H9 (cell line): ENCODE results near the gene SUPT3H. TPM values are rescaled to one million over a fixed set of nuclear protein-coding genes. Genes with fewer than 3 reads are reported as not detected.

ENCODE experiments used
- DNase-seq: peaks from one replicate; pipeline ENCODE4 v3.0.0-alpha.2; 2017
- H2AFZ ChIP-seq: one replicate; pipeline ENCODE4 v1.6.1; 2013; ENCODE audit warnings: mild to moderate bottlenecking, low read length, control low read depth, moderate library complexity
- H2AK5ac ChIP-seq: 2 replicates; pipeline ENCODE4 v1.6.1; 2013; ENCODE audit warnings: low read length, control low read depth, mixed read lengths; ENCODE audit not compliant: insufficient read length
- H2BK120ac ChIP-seq: one replicate; pipeline ENCODE4 v1.6.1; 2013; ENCODE audit warnings: low read depth, mild to moderate bottlenecking, low read length, control low read depth, inconsistent platforms; ENCODE audit not compliant: poor library complexity, severe bottlenecking
- H2BK12ac ChIP-seq: 2 replicates; pipeline ENCODE4 v1.6.1; 2013; ENCODE audit warnings: low read length, control low read depth, mixed read lengths, low read depth; ENCODE audit not compliant: insufficient read length
- H2BK15ac ChIP-seq: 2 replicates; pipeline ENCODE4 v1.6.1; 2013; ENCODE audit warnings: low read depth, low read length, control low read depth
- H2BK20ac ChIP-seq: one replicate; pipeline ENCODE4 v1.6.1; 2013; ENCODE audit warnings: low read depth, mild to moderate bottlenecking, low read length, control low read depth, inconsistent platforms; ENCODE audit not compliant: poor library complexity, severe bottlenecking
- H2BK5ac ChIP-seq: 2 replicates; pipeline ENCODE4 v1.6.1; 2013; ENCODE audit warnings: low read length, control low read depth, mixed read lengths; ENCODE audit not compliant: insufficient read length
- H3K14ac ChIP-seq: 2 replicates; pipeline ENCODE4 v1.6.1; 2013; ENCODE audit warnings: low read length, control low read depth; ENCODE audit not compliant: insufficient read depth
- H3K18ac ChIP-seq: 2 replicates; pipeline ENCODE4 v1.6.1; 2013; ENCODE audit warnings: low read depth, mild to moderate bottlenecking, mixed read lengths, low read length, control low read depth; ENCODE audit not compliant: insufficient read length
- H3K23ac ChIP-seq: 2 replicates; pipeline ENCODE4 v1.6.1; 2013; ENCODE audit warnings: low read length, control low read depth, mixed read lengths, low read depth; ENCODE audit not compliant: insufficient read length
- H3K23me2 ChIP-seq: 2 replicates; pipeline ENCODE4 v1.6.1; 2013; ENCODE audit warnings: low read depth, mild to moderate bottlenecking, mixed read lengths, low read length, control low read depth; ENCODE audit not compliant: insufficient read length, poor library complexity, severe bottlenecking
- H3K27ac ChIP-seq: 2 replicates; pipeline ENCODE4 v1.5.1; 2013; ENCODE audit warnings: low read length, control low read depth, mixed read lengths, low read depth; ENCODE audit not compliant: insufficient read length
- H3K27me3 ChIP-seq: 2 replicates; pipeline ENCODE4 v1.6.1; 2013; ENCODE audit warnings: low read length, control low read depth, inconsistent platforms; ENCODE audit not compliant: insufficient read depth
- H3K4ac ChIP-seq: 2 replicates; pipeline ENCODE4 v1.6.1; 2013; ENCODE audit warnings: low read depth, mild to moderate bottlenecking, control low read depth, inconsistent platforms, low read length, moderate library complexity
- H3K4me1 ChIP-seq: 2 replicates; pipeline ENCODE4 v1.6.1; 2013; ENCODE audit warnings: low read length, control low read depth, inconsistent platforms; ENCODE audit not compliant: insufficient read depth
- H3K4me2 ChIP-seq: 2 replicates; pipeline ENCODE4 v1.6.1; 2013; ENCODE audit warnings: low read length, control low read depth, mixed read lengths; ENCODE audit not compliant: insufficient read length, insufficient read depth
- H3K56ac ChIP-seq: 2 replicates; pipeline ENCODE4 v1.6.1; 2013; ENCODE audit warnings: low read depth, mild to moderate bottlenecking, mixed read lengths, low read length, control low read depth; ENCODE audit not compliant: insufficient read length
- H3K79me1 ChIP-seq: 2 replicates; pipeline ENCODE4 v1.6.1; 2013; ENCODE audit warnings: low read depth, mild to moderate bottlenecking, moderate library complexity, low read length, control low read depth, inconsistent platforms; ENCODE audit not compliant: insufficient read depth, poor library complexity, severe bottlenecking
- H3K79me2 ChIP-seq: 2 replicates; pipeline ENCODE4 v1.6.1; 2013; ENCODE audit warnings: low read length, control low read depth, inconsistent platforms; ENCODE audit not compliant: insufficient read depth
- H3K9ac ChIP-seq: 2 replicates; pipeline ENCODE4 v1.6.1; 2013; ENCODE audit warnings: low read length, control low read depth, mixed read lengths; ENCODE audit not compliant: insufficient read length; ENCODE audit errors: extremely low read depth
- H3K9me3 ChIP-seq: one replicate; pipeline ENCODE4 v1.6.1; 2013; ENCODE audit warnings: low read depth, low read length, inconsistent platforms; ENCODE audit not compliant: control insufficient read depth
- H3T11ph ChIP-seq: one replicate; pipeline ENCODE4 v1.6.1; 2013; ENCODE audit warnings: mild to moderate bottlenecking, low read length, control low read depth, inconsistent platforms
- H4K20me1 ChIP-seq: one replicate; pipeline ENCODE4 v1.6.1; 2013; ENCODE audit not compliant: control insufficient read depth, insufficient read length, insufficient read depth
- H4K5ac ChIP-seq: 2 replicates; pipeline ENCODE4 v1.6.1; 2013; ENCODE audit warnings: low read depth, mild to moderate bottlenecking, mixed read lengths, low read length, control low read depth; ENCODE audit not compliant: insufficient read length
- H4K8ac ChIP-seq: replicated peaks from 2 replicates; pipeline ENCODE4 v1.6.1; 2013; ENCODE audit warnings: low read length, control low read depth, mixed read lengths, low read depth; ENCODE audit not compliant: insufficient read length
- H4K91ac ChIP-seq: 2 replicates; pipeline ENCODE4 v1.6.1; 2013; ENCODE audit warnings: low read depth, mild to moderate bottlenecking, moderate library complexity, mixed read lengths, low read length, control low read depth; ENCODE audit not compliant: insufficient read length
- H3K27ac Mint-ChIP-seq, 3 experiments: 2 replicates in 2 of 3; 3 replicates in 1 of 3; pipeline ENCODE4 v1.8.0; 2020 to 2021; ENCODE audit warnings: mixed read lengths in 3 of 3, mild to moderate bottlenecking in 1 of 3, moderate library complexity in 1 of 3
- H3K27me3 Mint-ChIP-seq: 2 replicates; pipeline ENCODE4 v1.8.0; 2021; ENCODE audit warnings: low read depth, mild to moderate bottlenecking, moderate library complexity, mixed read lengths
- H3K36me3 Mint-ChIP-seq, 3 experiments: 2 replicates in 2 of 3; 3 replicates in 1 of 3; pipeline ENCODE4 v1.8.0; 2020 to 2021; ENCODE audit warnings: low read depth in 3 of 3, mixed read lengths in 3 of 3; ENCODE audit not compliant: insufficient read depth in 1 of 3
- H3K4me1 Mint-ChIP-seq, 2 experiments: 2 replicates each; pipeline ENCODE4 v1.8.0; 2020; ENCODE audit warnings: mixed read lengths in 2 of 2
- H3K4me3 Mint-ChIP-seq, 2 experiments: 2 replicates in 1 of 2; 3 replicates in 1 of 2; pipeline ENCODE4 v1.8.0; 2020 to 2021; ENCODE audit warnings: mild to moderate bottlenecking in 2 of 2, mixed read lengths in 2 of 2, moderate library complexity in 1 of 2
- H3K9me3 Mint-ChIP-seq, 2 experiments: 2 replicates in 1 of 2; 3 replicates in 1 of 2; pipeline ENCODE4 v1.8.0; 2020; ENCODE audit warnings: mild to moderate bottlenecking in 2 of 2, mixed read lengths in 2 of 2, moderate library complexity in 1 of 2
- CTCF ChIP-seq: fragments of 200-600 bp; sonication (generic); conservative IDR thresholded peaks from 3 replicates; pipeline ENCODE4 v1.8.0; 2021; ENCODE audit warnings: antibody characterized with exemption, mild to moderate bottlenecking
- WGBS: extraction: QIAGEN DNeasy Blood & Tissue Kit; methylation state at CpG from one replicate; pipeline ENCODE4 v1.1.7; 2013; ENCODE audit warnings: missing lambda C conversion rate, low lambda C conversion rate, mixed read lengths; ENCODE audit not compliant: insufficient read length; ENCODE audit errors: extremely low coverage; 5-methylcytosine and 5-hydroxymethylcytosine counted together
- total RNA-seq: library from RNA; stranded (reverse); gene quantifications from 2 replicates; pipeline ENCODE4 v1.2.1, GENCODE V29; 2021

SUPT3H gene
- total RNA-seq, 1 experiment from 2014 or later = 22.5 TPM

- no peak overlapping the region for H2BK12ac ChIP-seq
- no peak overlapping the region for H2AFZ ChIP-seq
- Mint-ChIP-seq H3K4me1 (no peaks in the 10 kb centered on the region), H3K36me3 (peaks cover 6 to 18% (median 11%) of the 10 kb centered on the region in 3 experiments), H3K27me3 (no peaks in the 10 kb centered on the region; the same call in 1 of the 2 replicates), H3K4me3 (no peak overlapping the region), H3K9me3 (peaks cover 8 to 13% of the 10 kb centered on the region in 2 experiments), H3K27ac (no peak overlapping the region)
- H4K5ac ChIP-seq = no peak overlapping the region
- no peak overlapping the region for H3K4me2 ChIP-seq
- H3K56ac ChIP-seq = no peak overlapping the region
- H3K4me1 ChIP-seq = no peaks in the 10 kb centered on the region
- H2BK5ac ChIP-seq = no peak overlapping the region
- no peak for TF ChIP-seq CTCF
- H3K4ac ChIP-seq = no peak overlapping the region
- WGBS = no CpG with 5 or more reads among the region's 5 CpGs
- no peak overlapping the region for H3K9ac ChIP-seq
- no peak overlapping the region for H4K8ac ChIP-seq
- no peaks in the 10 kb centered on the region for H3K23me2 ChIP-seq
- H3K27me3 ChIP-seq = no peaks in the 10 kb centered on the region
- no peak overlapping the region for H3K18ac ChIP-seq
- H2BK15ac ChIP-seq = no peak overlapping the region
- H2BK120ac ChIP-seq = no peak overlapping the region
- no peaks in the 10 kb centered on the region for H3K79me2 ChIP-seq
- no peaks in the 10 kb centered on the region for H3K79me1 ChIP-seq
- peaks cover 13% of the 10 kb centered on the region for H3K9me3 ChIP-seq
- no peak overlapping the region for H3K27ac ChIP-seq
- H2AK5ac ChIP-seq = no peak overlapping the region
- H4K20me1 ChIP-seq = no peaks in the 10 kb centered on the region
- DNase-seq = no peak
- H3K23ac ChIP-seq = no peak overlapping the region
- H4K91ac ChIP-seq = no peak overlapping the region
- H3T11ph ChIP-seq = no peak overlapping the region
- no peak overlapping the region for H3K14ac ChIP-seq
- no peak overlapping the region for H2BK20ac ChIP-seq
Measured at GRCh38 chr6:44869321-44869897, 508.3 kb downstream of the SUPT3H start.
